ENCODE measurements around the gene NBEA. TPM values are rescaled to one million over a fixed set of nuclear protein-coding genes. Genes with fewer than 3 reads are reported as not detected.

Gene NBEA
- total and polyA plus RNA-seq, 12 donors: 3.1 to 19.7 (median 14.2) TPM

DNA sequence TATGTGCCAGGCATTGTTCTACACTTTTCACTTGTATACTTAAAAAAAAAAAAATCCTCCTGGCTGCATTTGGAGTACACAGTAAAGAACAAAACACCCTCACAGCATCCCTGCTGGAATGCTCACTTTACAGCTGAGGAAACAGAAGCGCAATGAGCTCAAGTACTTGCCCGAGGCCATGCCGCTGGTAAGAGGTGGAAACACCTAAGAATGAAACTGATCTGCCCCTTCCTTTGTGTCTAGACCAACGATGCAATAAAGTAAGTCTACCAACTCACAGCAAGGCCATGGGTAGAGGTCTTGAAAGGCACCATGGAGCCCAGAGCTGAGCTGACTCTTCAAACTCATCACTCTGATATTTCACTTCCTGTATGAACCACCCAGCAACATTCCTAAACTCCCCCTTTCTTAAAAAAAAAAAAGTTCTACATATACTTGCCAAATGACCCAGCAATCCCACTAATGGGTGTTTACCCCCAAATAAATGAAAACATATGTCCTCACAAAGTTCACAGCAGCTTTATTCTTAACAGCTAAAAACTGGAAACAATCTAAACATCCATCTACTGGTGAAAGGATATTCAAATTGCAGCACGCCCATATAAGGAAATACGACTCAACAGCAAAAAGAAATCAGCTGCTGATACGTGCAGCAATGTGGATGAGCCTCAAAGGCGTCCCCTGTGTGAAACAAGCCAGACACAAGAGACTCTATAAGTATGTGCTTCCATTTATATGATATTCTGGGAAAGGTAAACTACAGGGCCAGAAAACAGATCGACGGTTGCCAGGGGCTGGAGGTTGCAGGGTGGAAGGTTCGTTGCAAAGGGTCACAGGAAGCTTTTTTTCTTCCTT lies 771.1 kb downstream of the NBEA start:
- H3K27ac ChIP-seq: no peak overlapping the region
- WGBS, 4 donors: 66 to 74% (median 69%) methylated on average over 11 of the region's 11 CpGs
- H3K9me3 ChIP-seq (replicated peaks in 1 of 3): no peaks in the 10 kb centered on the region
- intact Hi-C loops (cut with DNase I): no loop called here
- no peak for TF ChIP-seq POLR2A (IDR thresholded peaks at IDR 0.05)
- TF ChIP-seq, protein P1, sequence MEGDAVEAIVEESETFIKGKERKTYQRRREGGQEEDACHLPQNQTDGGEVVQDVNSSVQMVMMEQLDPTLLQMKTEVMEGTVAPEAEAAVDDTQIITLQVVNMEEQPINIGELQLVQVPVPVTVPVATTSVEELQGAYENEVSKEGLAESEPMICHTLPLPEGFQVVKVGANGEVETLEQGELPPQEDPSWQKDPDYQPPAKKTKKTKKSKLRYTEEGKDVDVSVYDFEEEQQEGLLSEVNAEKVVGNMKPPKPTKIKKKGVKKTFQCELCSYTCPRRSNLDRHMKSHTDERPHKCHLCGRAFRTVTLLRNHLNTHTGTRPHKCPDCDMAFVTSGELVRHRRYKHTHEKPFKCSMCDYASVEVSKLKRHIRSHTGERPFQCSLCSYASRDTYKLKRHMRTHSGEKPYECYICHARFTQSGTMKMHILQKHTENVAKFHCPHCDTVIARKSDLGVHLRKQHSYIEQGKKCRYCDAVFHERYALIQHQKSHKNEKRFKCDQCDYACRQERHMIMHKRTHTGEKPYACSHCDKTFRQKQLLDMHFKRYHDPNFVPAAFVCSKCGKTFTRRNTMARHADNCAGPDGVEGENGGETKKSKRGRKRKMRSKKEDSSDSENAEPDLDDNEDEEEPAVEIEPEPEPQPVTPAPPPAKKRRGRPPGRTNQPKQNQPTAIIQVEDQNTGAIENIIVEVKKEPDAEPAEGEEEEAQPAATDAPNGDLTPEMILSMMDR (IDR thresholded peaks at IDR 0.05): no peak
- H3K4me1 ChIP-seq (replicated peaks in 1 of 2): no peaks in the 10 kb centered on the region
- H3K27me3 ChIP-seq: no peaks in the 10 kb centered on the region
- no peaks in the 10 kb centered on the region for H3K36me3 ChIP-seq (replicated peaks in 1 of 2)
- no peak for DNase-seq
- H3K4me3 ChIP-seq: no peak overlapping the region

DNA sequence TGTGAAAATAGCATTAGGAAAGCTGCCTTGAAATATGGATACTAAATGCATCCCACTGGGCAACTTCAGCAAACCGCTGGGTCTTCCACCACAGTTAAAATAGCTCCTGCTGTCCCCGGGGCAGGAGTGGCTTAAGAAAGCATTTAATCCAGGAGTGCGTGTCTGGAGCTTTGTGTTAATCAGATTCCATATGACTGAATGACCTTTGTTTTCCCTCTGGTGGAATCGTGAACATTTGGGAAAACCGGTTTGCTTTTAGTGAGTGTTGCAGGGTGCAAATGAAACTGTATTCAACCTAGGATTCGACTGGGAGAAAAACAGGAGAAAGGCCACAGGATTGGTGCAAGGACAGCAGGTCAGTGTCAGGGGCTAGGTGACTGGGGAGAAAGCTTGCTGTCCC lies 772.1 kb downstream of the NBEA start:
- Histone ChIP-seq H3K36me3 (replicated peaks in 1 of 2) (no peaks in the 10 kb centered on the region), H3K27me3 (no peaks in the 10 kb centered on the region), H3K27ac (no peak overlapping the region), H3K9me3 (replicated peaks in 1 of 3) (no peaks in the 10 kb centered on the region), H3K4me1 (replicated peaks in 1 of 2) (no peaks in the 10 kb centered on the region), H3K4me3 (no peak overlapping the region)
- DNase-seq: no peak
- intact Hi-C loops (cut with DNase I): no loop called here
- TF ChIP-seq POLR2A (IDR thresholded peaks at IDR 0.05): no peak
- TF ChIP-seq, protein P1 (IDR thresholded peaks at IDR 0.05): no peak
- 73 to 89% (median 84%) methylated on average over 6 of the region's 6 CpGs for WGBS, 4 donors

DNA sequence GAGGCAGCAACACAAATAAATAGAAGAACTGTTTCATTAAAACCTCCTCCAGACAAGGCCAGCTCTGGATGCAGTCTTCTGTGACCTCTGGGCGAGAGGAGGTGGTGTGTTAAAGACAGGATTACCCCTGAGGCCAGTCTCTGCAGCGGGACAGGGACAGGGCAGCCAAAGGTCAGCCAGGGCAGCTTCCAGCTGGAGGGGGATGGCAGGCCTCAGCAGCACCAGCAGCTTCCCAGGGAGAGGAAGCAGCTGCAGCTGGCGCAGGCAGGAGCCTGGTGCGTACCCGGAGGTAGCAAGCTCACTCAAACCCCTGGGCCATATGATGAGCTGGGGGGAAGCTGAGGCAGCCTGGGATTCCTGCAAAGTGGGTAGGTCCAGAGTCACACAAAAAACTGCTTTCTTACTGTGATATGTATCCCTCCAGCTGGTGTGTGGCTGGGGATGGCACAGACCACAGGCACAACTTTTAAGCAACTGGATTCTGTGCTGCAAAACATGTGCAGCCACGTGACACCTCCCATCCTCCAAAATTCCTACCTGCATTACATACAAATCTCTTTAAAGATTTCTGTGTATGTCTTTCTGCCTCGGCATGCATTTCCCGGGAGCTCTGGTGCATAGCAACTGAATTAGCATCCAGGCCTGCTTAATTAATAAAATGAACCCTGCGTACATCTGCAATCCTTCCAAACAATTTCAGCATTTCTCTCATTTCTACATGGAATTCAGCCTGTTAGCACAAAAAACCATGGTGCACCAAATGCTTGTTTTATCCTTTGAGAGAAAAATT lies 772.7 kb downstream of the NBEA start:
- no peaks in the 10 kb centered on the region for H3K9me3 ChIP-seq (replicated peaks in 1 of 3)
- H3K27ac ChIP-seq: no peak overlapping the region
- H3K4me1 ChIP-seq (replicated peaks in 1 of 2): no peaks in the 10 kb centered on the region
- DNase-seq: no peak
- no peak overlapping the region for H3K4me3 ChIP-seq
- no peaks in the 10 kb centered on the region for H3K27me3 ChIP-seq
- intact Hi-C loops (cut with DNase I): no loop called here
- TF ChIP-seq, protein P1 (IDR thresholded peaks at IDR 0.05): no peak
- TF ChIP-seq POLR2A (IDR thresholded peaks at IDR 0.05): no peak
- no peaks in the 10 kb centered on the region for H3K36me3 ChIP-seq (replicated peaks in 1 of 2)
- WGBS, 4 donors: 71 to 90% (median 75%) methylated on average over 9 of the region's 9 CpGs

DNA sequence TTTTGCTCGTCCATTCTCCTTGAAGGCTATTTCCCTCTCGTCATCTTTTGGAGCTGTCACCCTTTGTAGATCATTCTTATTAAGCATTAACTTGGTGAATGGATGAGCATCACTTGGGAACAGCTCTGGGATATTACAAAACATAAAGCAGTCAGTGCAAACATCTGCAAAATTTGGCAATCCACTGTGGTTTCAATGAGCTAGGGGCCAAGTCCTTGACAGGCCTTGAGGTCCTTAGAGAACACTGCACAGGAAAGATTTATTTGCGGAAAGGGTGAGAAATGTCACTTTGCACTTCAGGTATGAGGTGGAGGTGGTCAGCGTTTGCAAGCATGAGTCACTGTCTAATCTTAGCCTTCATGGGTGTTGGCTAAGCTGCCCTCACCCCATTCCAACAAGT lies 774.1 kb downstream of the NBEA start:
- H3K27me3 ChIP-seq: no peaks in the 10 kb centered on the region
- WGBS, 4 donors: 58 to 72% (median 69%) methylated on average over 4 of the region's 4 CpGs
- no peak overlapping the region for H3K4me3 ChIP-seq
- no peak overlapping the region for H3K27ac ChIP-seq
- intact Hi-C loops (cut with DNase I): no loop called here
- peaks cover 4% of the 10 kb centered on the region in 2 donors for H3K4me1 ChIP-seq (replicated peaks in 1 of 2)
- TF ChIP-seq POLR2A (IDR thresholded peaks at IDR 0.05): no peak
- TF ChIP-seq, protein P1 (IDR thresholded peaks at IDR 0.05): no peak
- H3K36me3 ChIP-seq (replicated peaks in 1 of 2): no peaks in the 10 kb centered on the region
- DNase-seq: no peak
- no peaks in the 10 kb centered on the region for H3K9me3 ChIP-seq (replicated peaks in 1 of 3)
